Chondrocyte (in vitro differentiated cells): ENCODE results near the gene SAA1. TPM values are rescaled to one million over a fixed set of nuclear protein-coding genes. Genes with fewer than 3 reads are reported as not detected.

Source experiments
- DNase-seq: peaks from one replicate; pipeline ENCODE4 v3.0.0; 2021; ENCODE audit warnings: mixed read lengths, low spot score
- H3K27ac Mint-ChIP-seq: one replicate; pipeline ENCODE4 v1.8.0; 2021; ENCODE audit warnings: mild to moderate bottlenecking, moderate library complexity, mixed read lengths; ENCODE audit not compliant: unreplicated experiment
- H3K27me3 Mint-ChIP-seq: 2 replicates; pipeline ENCODE4 v1.8.0; 2021; ENCODE audit warnings: low read depth, mixed read lengths
- H3K36me3 Mint-ChIP-seq: 2 replicates; pipeline ENCODE4 v1.8.0; 2021; ENCODE audit warnings: low read depth, mixed read lengths
- H3K4me1 Mint-ChIP-seq: 2 replicates; pipeline ENCODE4 v1.8.0; 2021; ENCODE audit warnings: low read depth, mild to moderate bottlenecking, mixed read lengths
- H3K4me3 Mint-ChIP-seq: one replicate; pipeline ENCODE4 v1.8.0; 2021; ENCODE audit warnings: mild to moderate bottlenecking, moderate library complexity, mixed read lengths; ENCODE audit not compliant: unreplicated experiment
- H3K9me3 Mint-ChIP-seq: 2 replicates; pipeline ENCODE4 v1.8.0; 2021; ENCODE audit warnings: low read depth, mixed read lengths
- total RNA-seq: library from RNA; stranded (reverse); gene quantifications from 3 replicates; pipeline ENCODE4 v1.2.1, GENCODE V29; 2021
- TF ChIP-seq, protein P1 (sequence below): fragments of 200-600 bp; sonication (generic); IDR thresholded peaks from 2 replicates; pipeline ENCODE4 v1.5.0; 2021; ENCODE audit warnings: antibody characterized with exemption, mild to moderate bottlenecking, moderate library complexity

SAA1 gene
- total RNA-seq, 1 donor from 2014 or later: not detected

- H3K27ac Mint-ChIP-seq: no peak overlapping the region
- no peaks in the 10 kb centered on the region for H3K9me3 Mint-ChIP-seq
- H3K4me1 Mint-ChIP-seq: peaks cover 3% of the 10 kb centered on the region
- H3K27me3 Mint-ChIP-seq: no peaks in the 10 kb centered on the region
- no peak overlapping the region for H3K4me3 Mint-ChIP-seq
- no peak for DNase-seq
- TF ChIP-seq, protein P1, sequence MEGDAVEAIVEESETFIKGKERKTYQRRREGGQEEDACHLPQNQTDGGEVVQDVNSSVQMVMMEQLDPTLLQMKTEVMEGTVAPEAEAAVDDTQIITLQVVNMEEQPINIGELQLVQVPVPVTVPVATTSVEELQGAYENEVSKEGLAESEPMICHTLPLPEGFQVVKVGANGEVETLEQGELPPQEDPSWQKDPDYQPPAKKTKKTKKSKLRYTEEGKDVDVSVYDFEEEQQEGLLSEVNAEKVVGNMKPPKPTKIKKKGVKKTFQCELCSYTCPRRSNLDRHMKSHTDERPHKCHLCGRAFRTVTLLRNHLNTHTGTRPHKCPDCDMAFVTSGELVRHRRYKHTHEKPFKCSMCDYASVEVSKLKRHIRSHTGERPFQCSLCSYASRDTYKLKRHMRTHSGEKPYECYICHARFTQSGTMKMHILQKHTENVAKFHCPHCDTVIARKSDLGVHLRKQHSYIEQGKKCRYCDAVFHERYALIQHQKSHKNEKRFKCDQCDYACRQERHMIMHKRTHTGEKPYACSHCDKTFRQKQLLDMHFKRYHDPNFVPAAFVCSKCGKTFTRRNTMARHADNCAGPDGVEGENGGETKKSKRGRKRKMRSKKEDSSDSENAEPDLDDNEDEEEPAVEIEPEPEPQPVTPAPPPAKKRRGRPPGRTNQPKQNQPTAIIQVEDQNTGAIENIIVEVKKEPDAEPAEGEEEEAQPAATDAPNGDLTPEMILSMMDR: no peak
- peaks cover 53% of the 10 kb centered on the region for H3K36me3 Mint-ChIP-seq
Measured at GRCh38 chr11:18294862-18295261, 28.8 kb downstream of the SAA1 start.

GRCh38 chr11:18295316-18295715, 29.3 kb downstream of the SAA1 start:
- Mint-ChIP-seq H3K27ac (no peak overlapping the region), H3K27me3 (no peaks in the 10 kb centered on the region), H3K4me1 (peaks cover 3% of the 10 kb centered on the region), H3K9me3 (no peaks in the 10 kb centered on the region), H3K4me3 (no peak overlapping the region), H3K36me3 (peaks cover 51% of the 10 kb centered on the region)
- DNase-seq: no peak
- TF ChIP-seq, protein P1: no peak

- peaks cover 42% of the 10 kb centered on the region for H3K36me3 Mint-ChIP-seq
- TF ChIP-seq, protein P1: no peak
- H3K4me1 Mint-ChIP-seq: peaks cover 12% of the 10 kb centered on the region
- H3K9me3 Mint-ChIP-seq: no peaks in the 10 kb centered on the region
- H3K27ac Mint-ChIP-seq: no peak overlapping the region
- no peak overlapping the region for H3K4me3 Mint-ChIP-seq
- DNase-seq: no peak
- H3K27me3 Mint-ChIP-seq: no peaks in the 10 kb centered on the region
Measured at GRCh38 chr11:18299721-18300120, 33.7 kb downstream of the SAA1 start.

- H3K9me3 Mint-ChIP-seq: no peaks in the 10 kb centered on the region
- peaks cover 18% of the 10 kb centered on the region for H3K4me1 Mint-ChIP-seq
- no peak overlapping the region for H3K27ac Mint-ChIP-seq
- H3K27me3 Mint-ChIP-seq: no peaks in the 10 kb centered on the region
- no peak overlapping the region for H3K4me3 Mint-ChIP-seq
- TF ChIP-seq, protein P1: no peak
- DNase-seq: no peak
- peaks cover 35% of the 10 kb centered on the region for H3K36me3 Mint-ChIP-seq
Measured at GRCh38 chr11:18304745-18305144, 38.7 kb downstream of the SAA1 start.

DNA sequence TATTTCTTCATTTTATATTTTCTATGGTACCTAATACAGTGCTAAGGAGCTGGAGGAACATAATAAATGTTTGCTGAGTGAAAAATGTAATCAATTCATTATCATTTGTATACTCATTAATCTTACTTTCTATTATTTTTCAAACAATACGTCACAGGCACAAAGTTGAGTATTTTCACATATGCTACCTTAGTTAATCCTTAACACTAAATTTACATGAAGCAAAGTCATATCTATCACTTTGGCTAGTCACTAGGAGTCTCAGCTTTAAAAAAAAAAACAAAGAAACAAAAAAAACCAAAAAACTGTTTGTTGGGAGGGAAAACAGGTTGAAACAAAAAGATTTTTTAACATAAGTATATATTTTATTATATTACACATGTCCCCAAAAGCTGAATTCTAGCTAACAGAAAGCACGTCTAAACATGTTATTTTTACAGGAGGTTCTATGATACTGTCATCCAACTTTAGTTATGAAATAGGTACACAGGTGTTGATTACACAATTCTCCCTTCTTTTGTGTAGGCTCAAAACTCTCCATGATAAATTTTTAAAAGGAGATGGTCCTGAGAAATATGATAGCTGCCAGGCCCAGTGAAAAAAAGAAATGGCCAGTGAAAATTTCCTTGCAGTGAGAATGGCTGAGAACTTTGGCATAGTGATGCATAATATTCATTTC, 41.5 kb downstream of the SAA1 start:
- Mint-ChIP-seq H3K4me1 (peaks cover 32% of the 10 kb centered on the region), H3K9me3 (no peaks in the 10 kb centered on the region), H3K27ac (no peak overlapping the region), H3K4me3 (no peak overlapping the region), H3K36me3 (peaks cover 32% of the 10 kb centered on the region), H3K27me3 (no peaks in the 10 kb centered on the region)
- TF ChIP-seq, protein P1: no peak
- no peak for DNase-seq
